ENCODE data around the gene PPP6R3.

The PPP6R3 gene

GRCh38 chr11:68657021-68657780 lies 196.6 kb downstream of the PPP6R3 start:
- DNase-seq, result no peak

- no peak for DNase-seq
Measured at GRCh38 chr11:68658097-68658496, 197.5 kb downstream of the PPP6R3 start.

GRCh38 chr11:68658661-68659060 lies 198.1 kb downstream of the PPP6R3 start:
- DNase-seq, result no peak

GRCh38 chr11:68659158-68659921 lies 198.8 kb downstream of the PPP6R3 start:
- DNase-seq, result no peak

- DNase-seq, result no peak
Measured at GRCh38 chr11:68660066-68660810, 199.7 kb downstream of the PPP6R3 start.

DNA sequence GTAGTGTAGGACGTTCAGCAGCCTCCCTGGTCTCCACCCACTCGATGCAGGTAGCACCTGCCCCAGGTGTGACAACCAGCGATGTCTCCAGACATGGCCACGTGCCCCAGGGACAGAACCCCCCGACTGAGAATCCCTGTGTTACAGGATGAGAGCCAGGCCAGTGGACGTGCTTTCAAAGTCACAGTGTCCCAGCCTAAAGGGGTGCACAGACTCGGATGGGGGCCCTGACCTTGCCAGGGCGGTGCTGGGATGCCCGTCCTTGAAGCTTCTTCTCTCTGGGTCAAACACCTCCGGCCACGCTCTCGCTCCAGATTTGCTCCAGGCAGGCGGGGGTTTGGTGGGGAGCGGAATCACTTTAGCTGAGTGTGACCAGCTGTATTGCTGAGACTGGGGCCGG lies 200.5 kb downstream of the PPP6R3 start:
- DNase-seq, result no peak

DNA sequence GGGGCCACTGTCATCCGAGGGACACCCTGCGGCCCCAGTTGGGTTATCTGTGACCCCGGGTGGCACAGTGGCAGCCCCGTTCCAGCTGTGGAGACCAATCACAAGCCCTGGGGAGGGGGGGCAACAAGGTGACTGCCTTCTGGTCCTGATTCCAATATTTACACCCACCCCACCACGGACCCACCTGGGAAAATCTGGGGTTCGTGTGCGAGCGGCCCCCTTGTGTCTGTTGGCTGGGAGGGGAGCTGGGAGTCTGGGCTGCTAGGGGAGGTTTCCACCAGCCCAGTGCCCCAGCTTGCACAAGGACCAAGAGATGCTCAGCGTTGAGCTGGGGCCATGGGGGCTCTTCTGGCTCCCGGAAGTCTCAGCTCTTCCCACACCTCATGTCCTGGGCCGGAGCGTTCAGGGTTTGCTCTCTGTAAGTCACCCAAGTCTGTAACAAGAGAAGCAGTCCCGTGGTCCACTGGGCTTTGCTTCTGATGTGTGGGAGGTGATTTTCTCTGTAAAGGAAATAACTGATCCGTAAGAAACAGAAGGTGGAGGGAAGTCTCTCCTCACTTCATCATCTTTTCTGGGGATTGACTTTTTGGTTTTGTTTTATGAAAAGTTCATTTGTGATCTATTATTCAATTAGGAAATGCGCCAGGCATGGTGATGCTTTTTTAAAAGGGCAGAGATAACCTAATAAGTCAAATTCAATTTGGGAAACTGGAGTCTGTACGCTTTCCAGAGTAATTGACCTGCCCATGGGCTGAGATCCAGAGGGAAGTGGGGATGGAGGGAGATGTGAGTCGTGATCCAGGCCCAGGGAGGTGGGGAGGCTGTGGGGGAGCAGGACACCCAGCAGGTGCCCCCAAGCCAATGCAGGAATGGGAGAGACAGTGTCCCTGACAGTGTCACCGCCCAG lies 201.4 kb downstream of the PPP6R3 start:
- DNase-seq, result no peak

DNA sequence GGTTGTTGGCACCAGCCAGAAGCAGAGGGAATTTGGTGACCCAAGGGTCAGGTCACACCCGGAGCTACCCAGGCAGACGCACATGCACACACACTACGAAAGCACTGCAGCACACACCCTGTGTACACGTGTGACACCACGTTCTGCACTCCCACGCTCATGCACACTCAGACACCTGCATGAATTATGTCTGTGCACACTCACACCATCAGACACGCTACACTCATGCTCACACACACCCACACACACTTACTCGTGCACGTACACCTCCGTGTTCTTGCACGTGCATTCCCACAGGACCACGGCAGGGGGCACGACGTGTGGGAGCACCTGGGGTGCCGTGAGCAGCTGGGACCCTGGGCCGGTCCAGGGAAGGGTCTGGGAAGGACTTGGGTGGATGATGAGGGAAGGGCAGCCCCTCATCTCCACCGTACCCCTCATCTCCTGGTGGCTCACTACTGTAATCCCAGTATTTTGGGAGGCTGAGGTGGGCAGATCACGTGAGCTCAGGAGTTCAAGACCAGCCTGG lies 203.0 kb downstream of the PPP6R3 start:
- no peak for DNase-seq

DNA sequence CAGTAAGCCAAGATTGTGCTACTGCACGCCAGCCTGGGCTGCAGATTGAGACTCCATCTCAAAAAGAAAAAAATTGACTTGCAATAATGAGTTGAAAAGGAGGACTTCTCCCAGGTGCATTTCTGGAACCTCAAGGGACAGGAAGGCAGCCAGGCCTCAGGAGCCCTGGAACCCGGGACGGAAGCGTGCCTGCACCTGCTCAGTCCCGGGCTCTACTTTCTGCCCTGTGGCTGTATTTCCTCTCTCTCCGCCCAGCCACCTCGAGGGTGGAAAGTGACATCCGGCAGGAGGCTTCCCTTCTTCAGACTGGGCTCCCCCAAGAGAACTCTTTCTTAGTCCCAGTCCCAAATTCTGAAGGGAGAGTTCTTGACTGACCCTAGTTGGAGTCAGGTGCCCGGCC lies 203.6 kb downstream of the PPP6R3 start:
- DNase-seq, result no peak

DNA sequence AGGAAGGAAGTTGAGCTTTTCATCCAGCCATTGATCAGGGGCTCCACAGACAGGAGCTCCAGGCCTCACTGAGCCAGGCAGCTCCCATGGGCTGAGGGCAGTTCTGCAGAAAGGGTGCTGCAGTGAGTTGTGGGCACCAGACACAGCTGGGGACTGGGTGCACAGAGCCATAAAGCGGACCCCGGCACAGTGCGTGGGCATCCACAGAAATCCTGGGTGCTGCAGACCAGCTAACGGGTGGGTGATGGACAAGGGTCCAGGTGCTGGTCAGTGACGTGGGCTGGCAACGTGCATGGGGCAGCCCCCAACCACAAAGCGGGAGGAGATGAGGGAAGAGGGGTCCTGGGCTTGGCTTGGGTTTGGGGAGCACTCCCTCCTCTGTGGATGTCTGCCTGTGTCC lies 204.4 kb downstream of the PPP6R3 start:
- no peak for DNase-seq
